PC-3 (cell line): ENCODE results near the gene LHX4. TPM values are rescaled to one million over a fixed set of nuclear protein-coding genes. Genes with fewer than 3 reads are reported as not detected.

Source experiments
- ATAC-seq: fragments of 200-7000 bp; cut with Tn5 transposase; 2 replicates; pipeline ENCODE4 v1.9.1; 2020; ENCODE audit warnings: mild to moderate bottlenecking, moderate library complexity
- BruUV-seq: library from RNA; stranded (reverse); fragments of 400-500 nt; replicated peaks from 2 replicates; lab custom pipeline; 2021; lab: Mats Ljungman, UMichigan
- CTCF ChIA-PET: fragments of 300-600 bp; sonication (Branson Sonifier 250); formaldehyde crosslinking; loops from one replicate; lab custom pipeline; 2022; ENCODE audit warnings: antibody characterized with exemption; lab: Charles Lee
- POLR2A ChIA-PET: fragments of 300-600 bp; sonication (Branson Sonifier 250); formaldehyde crosslinking; loops from one replicate; lab custom pipeline; 2022; ENCODE audit warnings: antibody characterized with exemption; ENCODE audit not compliant: unreplicated experiment; lab: Charles Lee
- DNase-seq: peaks from one replicate; pipeline ENCODE4 v3.0.0-alpha.2; 2015
- H2AFZ ChIP-seq: fragments of 300-600 bp; sonication (generic); 2 replicates; pipeline ENCODE4 v1.6.0; 2016; ENCODE audit warnings: antibody characterized with exemption, low read length
- H3F3A ChIP-seq: fragments of 300-600 bp; sonication (generic); one replicate; pipeline ENCODE4 v1.6.0; 2017; ENCODE audit warnings: antibody characterized with exemption, low read length, control low read depth, mild to moderate bottlenecking; ENCODE audit not compliant: unreplicated experiment
- H3K27ac ChIP-seq: fragments of 300-600 bp; sonication (generic); 2 replicates; pipeline ENCODE4 v1.5.1; 2016; ENCODE audit warnings: mild to moderate bottlenecking, low read length
- H3K27me3 ChIP-seq: fragments of 300-600 bp; sonication (generic); 2 replicates; pipeline ENCODE4 v1.6.1; 2016; ENCODE audit warnings: low read length, mixed read lengths
- H3K36me3 ChIP-seq: fragments of 300-600 bp; sonication (generic); 2 replicates; pipeline ENCODE4 v1.6.1; 2016; ENCODE audit warnings: low read depth, mixed run types, low read length, mixed read lengths
- H3K4me1 ChIP-seq: fragments of 300-600 bp; sonication (generic); 2 replicates; pipeline ENCODE4 v1.5.1; 2016; ENCODE audit warnings: low read length; ENCODE audit not compliant: insufficient read depth
- H3K4me2 ChIP-seq: fragments of 300-600 bp; sonication (generic); 2 replicates; pipeline ENCODE4 v1.6.0; 2016; ENCODE audit warnings: low read length
- H3K4me3 ChIP-seq: fragments of 300-600 bp; sonication (generic); 2 replicates; pipeline ENCODE4 v1.5.1; 2016; ENCODE audit warnings: mild to moderate bottlenecking, low read length, mixed read lengths
- H3K79me2 ChIP-seq: fragments of 300-600 bp; sonication (generic); 2 replicates; pipeline ENCODE4 v1.6.1; 2017; ENCODE audit warnings: low read length, mixed read lengths
- H3K9ac ChIP-seq: fragments of 300-600 bp; sonication (generic); 2 replicates; pipeline ENCODE4 v1.6.0; 2016; ENCODE audit warnings: mild to moderate bottlenecking, low read length
- H3K9me2 ChIP-seq: fragments of 300-600 bp; sonication (generic); replicated peaks from 2 replicates; pipeline ENCODE4 v1.6.1; 2016; ENCODE audit warnings: mixed run types, low read length, mixed read lengths
- H3K9me3 ChIP-seq: fragments of 300-600 bp; sonication (generic); 2 replicates; pipeline ENCODE4 v1.6.1; 2016; ENCODE audit warnings: low read length, mixed read lengths
- H4K20me1 ChIP-seq: fragments of 300-600 bp; sonication (generic); 2 replicates; pipeline ENCODE4 v1.6.1; 2016; ENCODE audit warnings: low read length, mixed read lengths
- EZH2 ChIP-seq: fragments of 300-600 bp; sonication (generic); IDR thresholded peaks from one replicate; pipeline ENCODE4 v1.6.1; 2017; ENCODE audit warnings: antibody characterized with exemption, mild to moderate bottlenecking, low read length; ENCODE audit not compliant: unreplicated experiment
- EZH2phosphoT487 ChIP-seq: fragments of 300-600 bp; sonication (generic); IDR thresholded peaks from 2 replicates; pipeline ENCODE4 v1.6.1; 2018; ENCODE audit warnings: mild to moderate bottlenecking, antibody characterized with exemption, low read length, borderline replicate concordance
- intact Hi-C: fragments of 100-400 bp; cut with micrococcal nuclease; formaldehyde crosslinking; loops from 2 replicates; pipeline ENCODE4 v1.9.0; 2023
- total RNA-seq: library from RNA; depleted of rRNA; stranded (reverse); fragments of >200 nt; gene quantifications from 2 replicates; pipeline ENCODE4 v1.2.3, GENCODE V29; 2014
- TF ChIP-seq, protein P1 (sequence below): fragments of 300-600 bp; sonication (generic); conservative IDR thresholded peaks from 2 replicates; pipeline ENCODE4 v1.5.1; 2017; ENCODE audit warnings: antibody characterized with exemption, low read depth, mild to moderate bottlenecking, low read length

The LHX4 gene
- total RNA-seq, 1 experiment from 2014 or later, result 0.04 TPM

DNA sequence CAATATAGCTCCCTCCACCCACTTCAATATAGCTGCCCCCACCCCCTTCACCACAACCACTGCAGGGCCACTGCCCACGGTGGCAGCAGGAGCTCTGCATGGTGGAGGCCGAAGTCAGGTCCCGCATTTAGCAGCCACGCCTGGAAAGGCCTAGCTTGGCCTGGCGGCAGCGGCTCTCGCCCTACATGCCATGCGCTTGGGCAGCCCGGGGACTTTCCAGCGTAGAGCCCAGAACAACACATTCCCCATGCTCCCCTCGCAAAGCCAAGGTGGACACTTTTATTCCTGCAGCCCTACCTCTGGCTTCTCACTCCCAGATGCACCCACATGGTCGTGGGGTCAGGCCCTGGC lies 37.1 kb downstream of the LHX4 start:
- Histone ChIP-seq H3K4me2 (no peak overlapping the region), H3K27ac (no peak overlapping the region), H2AFZ (no peak overlapping the region), H3K36me3 (no peaks in the 10 kb centered on the region), H3K9me3 (no peaks in the 10 kb centered on the region), H4K20me1 (no peaks in the 10 kb centered on the region), H3K9me2 (no peaks in the 10 kb centered on the region), H3F3A (no peaks in the 10 kb centered on the region), H3K4me3 (no peak overlapping the region), H3K79me2 (no peaks in the 10 kb centered on the region), H3K4me1 (no peaks in the 10 kb centered on the region), H3K9ac (no peak overlapping the region), H3K27me3 (no peaks in the 10 kb centered on the region)
- BruUV-seq, result no TSS peak
- CTCF ChIA-PET, result no interaction called here
- POLR2A ChIA-PET, result no interaction called here
- TF ChIP-seq EZH2phosphoT487 (no peak), EZH2 (no peak)
- TF ChIP-seq, protein P1, sequence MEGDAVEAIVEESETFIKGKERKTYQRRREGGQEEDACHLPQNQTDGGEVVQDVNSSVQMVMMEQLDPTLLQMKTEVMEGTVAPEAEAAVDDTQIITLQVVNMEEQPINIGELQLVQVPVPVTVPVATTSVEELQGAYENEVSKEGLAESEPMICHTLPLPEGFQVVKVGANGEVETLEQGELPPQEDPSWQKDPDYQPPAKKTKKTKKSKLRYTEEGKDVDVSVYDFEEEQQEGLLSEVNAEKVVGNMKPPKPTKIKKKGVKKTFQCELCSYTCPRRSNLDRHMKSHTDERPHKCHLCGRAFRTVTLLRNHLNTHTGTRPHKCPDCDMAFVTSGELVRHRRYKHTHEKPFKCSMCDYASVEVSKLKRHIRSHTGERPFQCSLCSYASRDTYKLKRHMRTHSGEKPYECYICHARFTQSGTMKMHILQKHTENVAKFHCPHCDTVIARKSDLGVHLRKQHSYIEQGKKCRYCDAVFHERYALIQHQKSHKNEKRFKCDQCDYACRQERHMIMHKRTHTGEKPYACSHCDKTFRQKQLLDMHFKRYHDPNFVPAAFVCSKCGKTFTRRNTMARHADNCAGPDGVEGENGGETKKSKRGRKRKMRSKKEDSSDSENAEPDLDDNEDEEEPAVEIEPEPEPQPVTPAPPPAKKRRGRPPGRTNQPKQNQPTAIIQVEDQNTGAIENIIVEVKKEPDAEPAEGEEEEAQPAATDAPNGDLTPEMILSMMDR, result no peak
- ATAC-seq (no peak), DNase-seq (no peak)
- intact Hi-C loops, result no loop called here

DNA sequence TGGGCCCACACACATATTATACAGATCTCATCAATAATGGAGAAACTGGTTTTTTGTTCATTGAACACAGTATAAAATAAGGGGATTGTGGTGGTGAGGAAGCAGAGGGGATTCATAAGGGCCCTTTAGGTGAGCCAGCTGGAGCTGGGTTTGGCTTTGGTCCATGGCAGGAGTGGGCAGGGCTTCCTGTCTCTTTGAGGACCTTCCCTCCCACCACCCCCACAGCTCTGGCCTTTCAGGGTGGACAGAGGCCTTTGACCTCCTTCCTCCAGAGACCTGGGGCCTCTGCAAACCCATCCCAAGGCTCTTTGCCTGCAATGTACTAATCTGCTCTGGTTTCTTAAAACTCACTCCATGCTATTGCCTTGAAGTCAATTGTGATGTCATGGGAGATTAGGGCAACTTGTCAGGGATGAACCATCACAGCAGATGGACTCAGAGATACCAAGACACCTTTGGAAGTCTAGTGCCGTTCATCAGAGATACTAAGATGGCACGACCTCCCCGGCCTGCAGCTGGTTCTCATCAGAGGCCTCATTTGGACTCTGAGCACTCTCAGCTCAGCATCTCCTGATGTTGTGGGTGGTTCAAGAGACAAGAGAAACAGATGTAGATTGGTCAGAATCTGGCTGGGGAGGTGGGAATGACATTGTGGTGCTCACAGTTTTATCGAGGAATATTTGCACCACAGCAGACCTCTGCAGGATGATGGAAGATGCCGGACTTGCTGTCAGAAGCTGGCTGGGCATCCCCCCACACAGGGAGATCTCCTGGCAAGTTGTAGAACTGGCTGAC lies 37.9 kb downstream of the LHX4 start:
- TF ChIP-seq EZH2 (no peak), EZH2phosphoT487 (no peak)

DNA sequence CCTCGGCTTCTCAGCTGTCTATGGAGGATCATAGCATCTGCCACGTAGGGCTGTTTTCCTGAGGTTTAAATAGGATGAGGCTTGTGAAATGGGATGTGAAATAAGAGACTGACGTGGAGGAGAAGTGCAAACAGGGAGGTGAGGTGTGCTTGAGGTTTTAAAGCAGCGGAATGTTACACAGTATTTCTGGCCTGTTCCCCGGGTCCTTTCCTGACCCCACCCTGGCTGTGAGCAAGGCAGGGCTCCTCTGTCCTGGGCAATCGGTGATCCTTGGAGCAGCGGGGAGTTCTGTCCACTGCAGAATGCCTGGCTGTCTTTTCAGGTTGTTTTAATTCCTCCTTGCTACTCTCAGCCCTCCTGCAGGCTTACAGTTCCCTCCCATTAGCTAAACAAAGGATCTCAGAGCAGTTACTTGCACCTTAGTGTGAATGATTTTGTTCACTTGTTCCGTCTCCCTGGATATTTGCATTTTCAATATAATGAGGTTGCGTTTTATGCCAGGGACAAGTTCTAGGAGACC lies 38.6 kb downstream of the LHX4 start:
- no peaks in the 10 kb centered on the region for H4K20me1 ChIP-seq
- ChIA-PET CTCF (no interaction called here), POLR2A (no interaction called here)
- H3K4me3 ChIP-seq, result no peak overlapping the region
- DNase-seq (no peak), ATAC-seq (no peak)
- H3K36me3 ChIP-seq, result no peaks in the 10 kb centered on the region
- H3K27ac ChIP-seq, result no peak overlapping the region
- H3K4me2 ChIP-seq, result no peak overlapping the region
- H3K4me1 ChIP-seq, result no peaks in the 10 kb centered on the region
- no peak overlapping the region for H2AFZ ChIP-seq
- H3K27me3 ChIP-seq, result no peaks in the 10 kb centered on the region
- no peaks in the 10 kb centered on the region for H3K9me3 ChIP-seq
- H3K9me2 ChIP-seq, result no peaks in the 10 kb centered on the region
- H3K9ac ChIP-seq, result no peak overlapping the region
- no peaks in the 10 kb centered on the region for H3K79me2 ChIP-seq
- intact Hi-C loops, result no loop called here
- no TSS peak for BruUV-seq
- H3F3A ChIP-seq, result no peaks in the 10 kb centered on the region
- no peak for TF ChIP-seq EZH2
- no peak for TF ChIP-seq EZH2phosphoT487
- TF ChIP-seq, protein P1, result no peak

More for the DNA sequence above, 37.9 kb downstream of the LHX4 start:
- H3K4me2 ChIP-seq, result no peak overlapping the region
- H2AFZ ChIP-seq, result no peak overlapping the region
- no TSS peak for BruUV-seq
- intact Hi-C loops, result no loop called here
- H3K36me3 ChIP-seq, result no peaks in the 10 kb centered on the region
- H3F3A ChIP-seq, result no peaks in the 10 kb centered on the region
- H3K27me3 ChIP-seq, result no peaks in the 10 kb centered on the region
- H3K9me2 ChIP-seq, result no peaks in the 10 kb centered on the region
- H3K79me2 ChIP-seq, result no peaks in the 10 kb centered on the region
- no peaks in the 10 kb centered on the region for H4K20me1 ChIP-seq
- H3K9ac ChIP-seq, result no peak overlapping the region
- H3K9me3 ChIP-seq, result no peaks in the 10 kb centered on the region
- ChIA-PET POLR2A (no interaction called here), CTCF (interaction anchor here (0.6 kb wide), 1 partner anchor 24 kb away, joined by 3 read pairs; no protein-coding TSS in a partner anchor)
- DNase-seq (no peak), ATAC-seq (no peak)
- no peaks in the 10 kb centered on the region for H3K4me1 ChIP-seq
- H3K27ac ChIP-seq, result no peak overlapping the region
- no peak overlapping the region for H3K4me3 ChIP-seq
